ENCODE results near the gene STARD5.
A peak's percentile ranks its signal among the peaks of the same experiment; 100 is the strongest.

The STARD5 gene

GRCh38 chr15:81276967-81277366 lies 47.0 kb downstream of the STARD5 start:
- H3K4me3 ChIP-seq (ENCODE audit: low read depth, low read length): no peak overlapping the region
- no peak for DNase-seq (ENCODE audit: low read depth)
- no peak for TF ChIP-seq CTCF (IDR thresholded peaks at IDR 0.05; ENCODE audit: insufficient read depth, low read depth, low read length, missing control alignments)

GRCh38 chr15:81275711-81276392 lies 48.1 kb downstream of the STARD5 start:
- no peak for DNase-seq (ENCODE audit: low read depth)
- TF ChIP-seq CTCF (IDR thresholded peaks at IDR 0.05; ENCODE audit: insufficient read depth, low read depth, low read length, missing control alignments): no peak
- H3K4me3 ChIP-seq (ENCODE audit: low read depth, low read length): no peak overlapping the region

DNA sequence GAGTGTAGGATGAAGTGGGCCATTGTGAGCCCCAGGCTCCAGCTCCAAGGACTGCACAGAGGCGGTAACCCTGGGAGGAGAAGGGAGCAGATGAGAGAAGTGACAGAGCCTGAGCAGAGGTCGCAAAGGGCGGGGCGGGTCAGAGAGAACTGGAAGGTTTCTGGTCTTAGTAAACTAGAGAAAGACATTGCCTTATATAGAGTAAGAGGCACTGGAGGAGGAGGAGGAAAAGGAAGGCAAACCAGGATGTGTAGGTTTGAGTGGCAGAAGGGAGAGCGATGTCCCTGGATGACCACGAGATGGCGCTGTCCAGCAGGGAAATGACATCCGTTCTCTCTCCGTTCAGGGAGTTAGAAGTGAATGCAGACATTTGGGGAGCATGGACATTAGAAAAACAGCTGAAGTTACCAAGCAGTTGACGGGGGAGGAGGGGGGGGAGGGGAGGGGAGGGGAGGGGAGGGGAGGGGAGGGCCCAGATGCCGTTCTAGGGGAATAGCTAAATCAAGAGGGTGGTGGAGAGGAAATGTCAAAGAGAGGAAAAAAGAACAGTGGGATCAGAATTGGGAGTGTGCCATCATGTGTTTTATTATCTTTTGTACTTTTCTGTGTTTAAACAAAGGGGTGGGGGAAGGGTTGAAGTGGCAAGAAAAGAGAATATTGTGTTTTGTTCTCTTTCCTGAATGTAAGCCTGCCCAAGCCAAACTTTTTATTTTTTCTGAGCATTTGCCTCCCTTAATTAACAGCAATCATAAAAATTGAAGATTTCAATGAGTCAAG lies 48.8 kb downstream of the STARD5 start:
- peak; percentile 88 for DNase-seq (ENCODE audit: low read depth)
- TF ChIP-seq CTCF (IDR thresholded peaks at IDR 0.05; ENCODE audit: insufficient read depth, low read depth, low read length, missing control alignments): peak; percentile 92
- H3K4me3 ChIP-seq (ENCODE audit: low read depth, low read length): no peak overlapping the region

GRCh38 chr15:81274255-81274654 lies 49.7 kb downstream of the STARD5 start:
- no peak overlapping the region for H3K4me3 ChIP-seq (ENCODE audit: low read depth, low read length)
- TF ChIP-seq CTCF (IDR thresholded peaks at IDR 0.05; ENCODE audit: insufficient read depth, low read depth, low read length, missing control alignments): no peak
- DNase-seq (ENCODE audit: low read depth): no peak

GRCh38 chr15:81273855-81274254 lies 50.1 kb downstream of the STARD5 start:
- no peak for TF ChIP-seq CTCF (IDR thresholded peaks at IDR 0.05; ENCODE audit: insufficient read depth, low read depth, low read length, missing control alignments)
- no peak for DNase-seq (ENCODE audit: low read depth)
- H3K4me3 ChIP-seq (ENCODE audit: low read depth, low read length): no peak overlapping the region

DNA sequence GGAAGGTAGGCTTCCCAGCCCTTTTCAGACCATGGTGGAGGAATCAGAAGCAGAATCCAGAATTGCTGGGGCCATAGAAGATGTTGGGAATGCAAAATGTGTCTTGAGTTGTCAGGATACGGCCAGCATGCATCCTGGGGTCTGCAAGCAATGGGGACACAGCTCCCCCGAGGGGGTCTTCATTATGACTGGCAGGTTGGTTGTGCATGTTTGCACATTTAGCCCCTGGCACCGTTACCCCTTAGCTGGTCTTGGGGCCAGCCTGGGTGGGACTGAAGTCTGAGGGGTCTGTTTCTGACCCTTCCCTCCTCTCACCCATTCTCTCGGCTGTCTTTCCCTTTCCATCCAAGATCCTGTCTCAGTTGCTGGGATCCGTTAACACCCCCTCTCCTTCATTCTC lies 50.7 kb downstream of the STARD5 start:
- H3K4me3 ChIP-seq (ENCODE audit: low read depth, low read length): no peak overlapping the region
- TF ChIP-seq CTCF (IDR thresholded peaks at IDR 0.05; ENCODE audit: insufficient read depth, low read depth, low read length, missing control alignments): no peak
- DNase-seq (ENCODE audit: low read depth): no peak
